GM18867 (cell line): ENCODE data around the gene PTPRM.

ENCODE experiments used
- ATAC-seq: cut with Tn5 transposase; IDR thresholded peaks from one replicate; pipeline ENCODE4 v1.9.1; 2021; ENCODE audit warnings: mild to moderate bottlenecking, moderate library complexity; ENCODE audit not compliant: unreplicated experiment

Gene PTPRM

GRCh38 chr18:7979714-7980113 is 412.6 kb downstream of the PTPRM start:
- no peak for ATAC-seq

- no peak for ATAC-seq
These were observed 413.0 kb downstream of the PTPRM start for GRCh38 chr18:7980136-7980535.

- no peak for ATAC-seq
These were observed 413.5 kb downstream of the PTPRM start for GRCh38 chr18:7980656-7981055.

- ATAC-seq = no peak
These were observed 415.1 kb downstream of the PTPRM start for GRCh38 chr18:7982216-7982615.

- no peak for ATAC-seq
These were observed 420.3 kb downstream of the PTPRM start for GRCh38 chr18:7987284-7987976.

GRCh38 chr18:7990670-7991069 is 423.6 kb downstream of the PTPRM start:
- ATAC-seq = no peak

GRCh38 chr18:8001711-8002301 is 434.7 kb downstream of the PTPRM start:
- no peak for ATAC-seq

- ATAC-seq = no peak
These were observed 437.0 kb downstream of the PTPRM start for GRCh38 chr18:8003878-8004675.

- ATAC-seq = no peak
These were observed 437.7 kb downstream of the PTPRM start for GRCh38 chr18:8004792-8005191.

- no peak for ATAC-seq
These were observed 438.9 kb downstream of the PTPRM start for GRCh38 chr18:8005870-8006569.

GRCh38 chr18:8006979-8007378 is 439.9 kb downstream of the PTPRM start:
- ATAC-seq = no peak

GRCh38 chr18:8008033-8008432 is 440.9 kb downstream of the PTPRM start:
- no peak for ATAC-seq

- ATAC-seq = no peak
These were observed 444.2 kb downstream of the PTPRM start for GRCh38 chr18:8011361-8011760.

- peak; percentile 40 for ATAC-seq
These were observed 444.8 kb downstream of the PTPRM start for GRCh38 chr18:8011906-8012305.

- ATAC-seq = no peak
These were observed 451.7 kb downstream of the PTPRM start for GRCh38 chr18:8018701-8019331.

GRCh38 chr18:8019600-8019999 is 452.5 kb downstream of the PTPRM start:
- no peak for ATAC-seq

- no peak for ATAC-seq
These were observed 453.2 kb downstream of the PTPRM start for GRCh38 chr18:8020132-8020846.

- ATAC-seq = no peak
These were observed 461.9 kb downstream of the PTPRM start for GRCh38 chr18:8029061-8029460.

GRCh38 chr18:8029731-8030130 is 462.6 kb downstream of the PTPRM start:
- no peak for ATAC-seq

- no peak for ATAC-seq
These were observed 463.1 kb downstream of the PTPRM start for GRCh38 chr18:8030201-8030600.
